SK-N-SH (cell line): ENCODE results near the gene TBCD.

Source experiments
- EP300 ChIP-seq, 2 experiments: IDR thresholded peaks; 2 replicates each; pipeline versions ENCODE4 v1.4.0 to v1.6.1; 2012; ENCODE audit warnings: borderline replicate concordance in 1 of 2, low read depth in 1 of 2, low read length in 1 of 2
- FOXM1 ChIP-seq: IDR thresholded peaks from 2 replicates; pipeline ENCODE4 v1.4.0; 2012; ENCODE audit warnings: low read depth, mild to moderate bottlenecking
- MXI1 ChIP-seq: IDR thresholded peaks from 2 replicates; pipeline ENCODE4 v1.6.1; 2012; ENCODE audit warnings: mild to moderate bottlenecking, low read depth, low read length, improper control_type of control experiment
- NFIC ChIP-seq: IDR thresholded peaks from 2 replicates; pipeline ENCODE4 v1.4.0; 2012; ENCODE audit warnings: borderline replicate concordance
- POLR2AphosphoS5 ChIP-seq: IDR thresholded peaks from 2 replicates; pipeline ENCODE4 v1.6.1; 2012; ENCODE audit warnings: low read depth, low read length
- RCOR1 ChIP-seq: fragments of 150-350 bp; IDR thresholded peaks from 2 replicates; pipeline ENCODE4 v1.6.1; 2017; ENCODE audit warnings: antibody characterized with exemption, low read length
- SIN3A ChIP-seq: IDR thresholded peaks from 2 replicates; pipeline ENCODE4 v1.6.1; 2012; ENCODE audit warnings: low read depth, mild to moderate bottlenecking, low read length, moderate library complexity, borderline replicate concordance
- SMC3 ChIP-seq: IDR thresholded peaks from 2 replicates; pipeline ENCODE4 v1.6.1; 2012; ENCODE audit warnings: low read depth, low read length, improper control_type of control experiment
- TF ChIP-seq, protein P1 (sequence below): fragments of 200-600 bp; sonication (generic); IDR thresholded peaks from 2 replicates; pipeline ENCODE4 v1.6.1; 2017; ENCODE audit warnings: antibody characterized with exemption, mild to moderate bottlenecking, moderate library complexity

DNA sequence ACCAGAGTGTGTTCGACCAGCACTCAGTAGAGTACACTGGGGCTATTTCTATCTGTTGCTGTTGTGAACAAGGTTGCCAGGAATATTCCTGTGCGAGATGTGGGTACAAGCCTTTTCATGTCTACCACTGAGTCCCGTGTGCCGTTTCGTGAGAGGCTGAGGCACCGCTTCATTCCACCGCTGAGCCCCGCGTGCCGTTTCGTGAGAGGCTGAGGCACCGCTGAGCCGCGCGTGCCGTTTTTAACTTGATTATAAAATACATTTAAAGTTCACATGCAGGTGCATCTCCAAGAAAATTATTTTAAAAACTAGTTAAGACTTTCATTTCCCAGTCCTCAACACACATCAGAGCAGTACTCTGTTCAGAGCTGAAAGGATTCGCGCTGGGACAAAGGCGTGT is 166.6 kb downstream of the TBCD start:
- TF ChIP-seq, protein P1, sequence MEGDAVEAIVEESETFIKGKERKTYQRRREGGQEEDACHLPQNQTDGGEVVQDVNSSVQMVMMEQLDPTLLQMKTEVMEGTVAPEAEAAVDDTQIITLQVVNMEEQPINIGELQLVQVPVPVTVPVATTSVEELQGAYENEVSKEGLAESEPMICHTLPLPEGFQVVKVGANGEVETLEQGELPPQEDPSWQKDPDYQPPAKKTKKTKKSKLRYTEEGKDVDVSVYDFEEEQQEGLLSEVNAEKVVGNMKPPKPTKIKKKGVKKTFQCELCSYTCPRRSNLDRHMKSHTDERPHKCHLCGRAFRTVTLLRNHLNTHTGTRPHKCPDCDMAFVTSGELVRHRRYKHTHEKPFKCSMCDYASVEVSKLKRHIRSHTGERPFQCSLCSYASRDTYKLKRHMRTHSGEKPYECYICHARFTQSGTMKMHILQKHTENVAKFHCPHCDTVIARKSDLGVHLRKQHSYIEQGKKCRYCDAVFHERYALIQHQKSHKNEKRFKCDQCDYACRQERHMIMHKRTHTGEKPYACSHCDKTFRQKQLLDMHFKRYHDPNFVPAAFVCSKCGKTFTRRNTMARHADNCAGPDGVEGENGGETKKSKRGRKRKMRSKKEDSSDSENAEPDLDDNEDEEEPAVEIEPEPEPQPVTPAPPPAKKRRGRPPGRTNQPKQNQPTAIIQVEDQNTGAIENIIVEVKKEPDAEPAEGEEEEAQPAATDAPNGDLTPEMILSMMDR = no peak
- TF ChIP-seq MXI1 (no peak), EP300 (IDR thresholded peaks at IDR 0.05; ENCODE audit: borderline replicate concordance in 1 of 2, low read depth in 1 of 2, low read length in 1 of 2) (no peak), NFIC (no peak), SMC3 (no peak), RCOR1 (no peak), SIN3A (no peak), FOXM1 (no peak), POLR2AphosphoS5 (no peak)
